Gastrocnemius medialis (tissue), 4 donors: ENCODE data around the gene SATB2.

Experiments used
- POLR2A ChIP-seq, 2 donors: fragments of 450-650 bp; IDR thresholded peaks; one replicate each; pipeline ENCODE4 v1.6.1; 2017; ENCODE audit warnings: antibody characterized with exemption in 2 of 2, mild to moderate bottlenecking in 2 of 2, moderate library complexity in 2 of 2
- TF ChIP-seq, protein P1 (sequence below), 5 experiments: fragments of 450-650 bp in 3 of 5; fragments of 200-600 bp in 2 of 5; sonication (generic) in 2 of 5; IDR thresholded peaks in 4 of 5; conservative IDR thresholded peaks in 1 of 5; 1 replicate in 4 of 5; 2 replicates in 1 of 5; pipeline ENCODE4 v1.5.1; 2016 to 2019; ENCODE audit warnings: antibody characterized with exemption in 5 of 5, mild to moderate bottlenecking in 3 of 5, moderate library complexity in 3 of 5

DNA sequence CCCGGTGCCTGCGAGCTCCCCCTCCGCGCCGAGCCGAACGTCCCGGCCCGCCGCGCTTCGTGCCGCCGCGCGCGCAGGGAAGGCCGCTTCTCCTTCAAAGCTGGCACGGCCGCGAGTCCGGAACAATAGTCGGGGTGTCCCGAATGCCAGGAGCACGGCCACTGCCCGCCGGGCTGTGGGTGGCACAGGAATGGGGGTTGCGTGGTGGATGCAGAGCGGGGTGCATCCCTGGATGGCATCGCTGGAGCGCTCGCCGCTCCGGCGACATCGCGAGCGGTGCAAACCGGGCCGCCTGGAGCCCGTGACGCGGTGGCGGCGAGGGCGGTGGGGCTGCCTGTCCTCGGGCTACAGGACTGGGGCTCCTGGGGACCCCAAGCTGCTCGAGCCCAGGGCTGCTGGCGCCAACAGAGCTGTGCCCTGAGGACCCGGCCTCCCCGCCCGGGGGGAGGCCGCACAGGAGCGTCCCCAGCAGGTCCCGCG, 1.1 kb upstream of the SATB2 start:
- TF ChIP-seq POLR2A (IDR thresholded peaks at IDR 0.05): peak in 1 of 2 donors; percentile 42
- TF ChIP-seq, protein P1, sequence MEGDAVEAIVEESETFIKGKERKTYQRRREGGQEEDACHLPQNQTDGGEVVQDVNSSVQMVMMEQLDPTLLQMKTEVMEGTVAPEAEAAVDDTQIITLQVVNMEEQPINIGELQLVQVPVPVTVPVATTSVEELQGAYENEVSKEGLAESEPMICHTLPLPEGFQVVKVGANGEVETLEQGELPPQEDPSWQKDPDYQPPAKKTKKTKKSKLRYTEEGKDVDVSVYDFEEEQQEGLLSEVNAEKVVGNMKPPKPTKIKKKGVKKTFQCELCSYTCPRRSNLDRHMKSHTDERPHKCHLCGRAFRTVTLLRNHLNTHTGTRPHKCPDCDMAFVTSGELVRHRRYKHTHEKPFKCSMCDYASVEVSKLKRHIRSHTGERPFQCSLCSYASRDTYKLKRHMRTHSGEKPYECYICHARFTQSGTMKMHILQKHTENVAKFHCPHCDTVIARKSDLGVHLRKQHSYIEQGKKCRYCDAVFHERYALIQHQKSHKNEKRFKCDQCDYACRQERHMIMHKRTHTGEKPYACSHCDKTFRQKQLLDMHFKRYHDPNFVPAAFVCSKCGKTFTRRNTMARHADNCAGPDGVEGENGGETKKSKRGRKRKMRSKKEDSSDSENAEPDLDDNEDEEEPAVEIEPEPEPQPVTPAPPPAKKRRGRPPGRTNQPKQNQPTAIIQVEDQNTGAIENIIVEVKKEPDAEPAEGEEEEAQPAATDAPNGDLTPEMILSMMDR (IDR thresholded peaks at IDR 0.05 in 4 of 5, conservative IDR thresholded peaks at IDR 0.05 in 1 of 5): no peak
